GM19193 (cell line): ENCODE data around the gene ABCF3.

Experiments used
- POLR2A ChIP-seq: IDR thresholded peaks from 4 replicates; pipeline ENCODE4 v1.6.1; 2011; ENCODE audit not compliant: insufficient read depth, insufficient read length; ENCODE audit errors: extremely low read depth

Gene ABCF3

GRCh38 chr3:184241141-184241446, 55.1 kb downstream of the ABCF3 start:
- no peak for TF ChIP-seq POLR2A

GRCh38 chr3:184241447-184242296, 55.7 kb downstream of the ABCF3 start:
- peak; percentile 17 for TF ChIP-seq POLR2A

- no peak for TF ChIP-seq POLR2A
Measured at GRCh38 chr3:184242297-184242685, 56.3 kb downstream of the ABCF3 start.
